ENCODE results near the gene PPP2R5A. TPM values are rescaled to one million over a fixed set of nuclear protein-coding genes. Genes with fewer than 3 reads are reported as not detected.

PPP2R5A gene
- total and polyA plus RNA-seq, 2 of the 13 experiments (the other 11 are each of a cell fraction or from before 2014, with no cell fraction given): 22.0 to 31.4 TPM

- TF ChIP-seq SALL2 (CRISPR knock-in tag; IDR thresholded peaks at IDR 0.05) (no peak), ZBTB20 (CRISPR knock-in tag; IDR thresholded peaks at IDR 0.05; ENCODE audit: borderline replicate concordance, low read depth) (no peak), HOXA7 (CRISPR knock-in tag; IDR thresholded peaks at IDR 0.05) (no peak), ZBED4 (CRISPR knock-in tag; IDR thresholded peaks at IDR 0.05; ENCODE audit: borderline replicate concordance) (no peak), ZFP37 (CRISPR knock-in tag; IDR thresholded peaks at IDR 0.05; ENCODE audit: borderline replicate concordance) (no peak), POLR2A (IDR thresholded peaks at IDR 0.05; ENCODE audit: insufficient read depth in 1 of 2, low read depth in 2 of 2, low read length in 2 of 2) (no peak)
These were observed 14.0 kb upstream of the PPP2R5A start (continued) for GRCh38 chr1:212271234-212271633.

GRCh38 chr1:212271823-212272485, 13.3 kb upstream of the PPP2R5A start:
- Histone ChIP-seq H3K79me2 (ENCODE audit: insufficient read depth, low read length) (no peaks in the 10 kb centered on the region), H3K9ac (ENCODE audit: insufficient read depth, low read depth, low read length) (no peak overlapping the region), H3K4me3 (replicated peaks in 1 of 3; ENCODE audit: insufficient read depth in 1 of 3, low read depth in 2 of 3, low read length in 3 of 3) (no peak overlapping the region; a peak in 1 of 6 replicates), H3K36me3 (replicated peaks in 1 of 2; ENCODE audit: control insufficient read depth in 1 of 2, insufficient read depth in 2 of 2, low read length in 2 of 2) (no peaks in the 10 kb centered on the region), H3K27ac (ENCODE audit: extremely low read length, insufficient read depth, low read length) (no peak overlapping the region), H4K20me1 (ENCODE audit: insufficient read depth, low read length) (no peaks in the 10 kb centered on the region), H3K27me3 (ENCODE audit: control insufficient read depth in 1 of 2, insufficient read depth in 2 of 2, low read length in 2 of 2) (peaks cover 0 to 3% of the 10 kb centered on the region in 2 experiments; a peak in 1 of 5 replicates), H3K4me1 (ENCODE audit: insufficient read depth, low read length) (peaks cover 18% of the 10 kb centered on the region), H3K4me2 (ENCODE audit: low read depth, low read length) (no peak overlapping the region), H2AFZ (ENCODE audit: low read length) (no peak overlapping the region), H3K9me3 (ENCODE audit: low read length) (no peaks in the 10 kb centered on the region)
- no TSS peak for BruUV-seq (replicated peaks)
- ATAC-seq (peak; percentile 76), DNase-seq (ENCODE audit: low spot score) (no peak), FAIRE-seq (no peak)
- in situ Hi-C loops (cut with HindIII; ENCODE audit: extremely low pct_ligation_motif_present, low pct_unique_long_range_greater_than_20kb): no loop called here
- ChIA-PET POLR2A (interaction anchor here (0.6 to 1.0 kb wide), 2 partner anchors 12 to 147 kb away, joined by 3 to 4 read pairs; no protein-coding TSS in a partner anchor), CTCF (ENCODE audit: low intra/inter-chr PET ratio, low total read pairs) (no interaction called here)
- intact Hi-C loops (cut with micrococcal nuclease; ENCODE audit: unreplicated experiment): loop anchor here (5.0 kb wide), 1 partner anchor 45 kb away; no protein-coding TSS in a partner anchor
- WGBS (ENCODE audit: low lambda C conversion rate): 16% methylated on average over 3 of the region's 3 CpGs
- TF ChIP-seq ZNF207 (IDR thresholded peaks at IDR 0.05; ENCODE audit: borderline replicate concordance) (no peak), SCMH1 (CRISPR knock-in tag; IDR thresholded peaks at IDR 0.05; ENCODE audit: borderline replicate concordance) (no peak), SALL1 (CRISPR knock-in tag; IDR thresholded peaks at IDR 0.05) (peak; percentile 16; the same call in 1 of the 2 replicates), HNF1B (CRISPR knock-in tag; IDR thresholded peaks at IDR 0.05) (no peak), ZSCAN31 (CRISPR knock-in tag; IDR thresholded peaks at IDR 0.05; ENCODE audit: low read depth) (no peak), NONO (IDR thresholded peaks at IDR 0.05) (no peak), NONO (CRISPR knock-in tag; conservative IDR thresholded peaks at IDR 0.05) (no peak), HNF4A (CRISPR knock-in tag; IDR thresholded peaks at IDR 0.05) (0 out of 2 replicates have a peak, but pooled peaks have one; percentile 7), ZNF614 (CRISPR knock-in tag; IDR thresholded peaks at IDR 0.05; ENCODE audit: borderline replicate concordance) (no peak), ZBTB7A (CRISPR knock-in tag; IDR thresholded peaks at IDR 0.05) (no peak), ZNF260 (CRISPR knock-in tag; IDR thresholded peaks at IDR 0.05; ENCODE audit: borderline replicate concordance, low read depth) (no peak), KAT7 (CRISPR knock-in tag; IDR thresholded peaks at IDR 0.05; ENCODE audit: borderline replicate concordance) (no peak), ZNF329 (CRISPR knock-in tag; IDR thresholded peaks at IDR 0.05; ENCODE audit: low read depth) (no peak), ZNF3 (CRISPR knock-in tag; IDR thresholded peaks at IDR 0.05) (no peak)

Data from HepG2 (cell line).